ENCODE results near the gene MFSD12. TPM values are rescaled to one million over a fixed set of nuclear protein-coding genes. Genes with fewer than 3 reads are reported as not detected.
"Not testable (repeated sequence)": the region's sequence is repeated elsewhere in the genome, so short reads cannot be mapped to it uniquely, and the experiment has no call there.

The MFSD12 gene
- total RNA-seq, 1 donor from 2014 or later: 80.9 TPM

DNA sequence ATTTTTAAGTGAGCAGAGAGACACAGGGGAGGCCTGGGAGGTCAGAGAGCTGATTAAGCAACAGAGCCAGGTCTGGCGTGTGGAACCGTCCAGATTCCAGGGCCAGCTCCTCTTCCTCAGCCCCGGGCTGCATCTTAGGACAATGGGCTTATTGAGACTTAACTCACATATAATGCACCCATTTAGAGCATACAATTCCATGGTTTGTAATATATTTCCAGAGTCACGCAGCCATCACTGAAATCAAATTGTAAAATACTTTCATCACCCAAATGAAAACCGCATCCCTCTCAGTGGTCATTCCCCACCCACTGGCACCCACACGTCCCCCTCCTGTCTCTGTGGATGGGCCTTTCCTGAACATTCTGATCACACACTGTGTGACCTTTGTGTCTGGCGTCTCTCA lies 13.2 kb upstream of the MFSD12 start:
- Mint-ChIP-seq H3K9me3 (no peaks in the 10 kb centered on the region), H3K27me3 (peaks cover 8% of the 10 kb centered on the region), H3K36me3 (peaks cover 7% of the 10 kb centered on the region), H3K27ac (no peak overlapping the region), H3K4me3 (no peak overlapping the region), H3K4me1 (ENCODE audit: unreplicated experiment) (peaks cover 21% of the 10 kb centered on the region)
- TF ChIP-seq, protein P1, sequence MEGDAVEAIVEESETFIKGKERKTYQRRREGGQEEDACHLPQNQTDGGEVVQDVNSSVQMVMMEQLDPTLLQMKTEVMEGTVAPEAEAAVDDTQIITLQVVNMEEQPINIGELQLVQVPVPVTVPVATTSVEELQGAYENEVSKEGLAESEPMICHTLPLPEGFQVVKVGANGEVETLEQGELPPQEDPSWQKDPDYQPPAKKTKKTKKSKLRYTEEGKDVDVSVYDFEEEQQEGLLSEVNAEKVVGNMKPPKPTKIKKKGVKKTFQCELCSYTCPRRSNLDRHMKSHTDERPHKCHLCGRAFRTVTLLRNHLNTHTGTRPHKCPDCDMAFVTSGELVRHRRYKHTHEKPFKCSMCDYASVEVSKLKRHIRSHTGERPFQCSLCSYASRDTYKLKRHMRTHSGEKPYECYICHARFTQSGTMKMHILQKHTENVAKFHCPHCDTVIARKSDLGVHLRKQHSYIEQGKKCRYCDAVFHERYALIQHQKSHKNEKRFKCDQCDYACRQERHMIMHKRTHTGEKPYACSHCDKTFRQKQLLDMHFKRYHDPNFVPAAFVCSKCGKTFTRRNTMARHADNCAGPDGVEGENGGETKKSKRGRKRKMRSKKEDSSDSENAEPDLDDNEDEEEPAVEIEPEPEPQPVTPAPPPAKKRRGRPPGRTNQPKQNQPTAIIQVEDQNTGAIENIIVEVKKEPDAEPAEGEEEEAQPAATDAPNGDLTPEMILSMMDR (conservative IDR thresholded peaks at IDR 0.05): no peak
- no peak for DNase-seq (ENCODE audit: extremely low spot score, unreplicated experiment)

DNA sequence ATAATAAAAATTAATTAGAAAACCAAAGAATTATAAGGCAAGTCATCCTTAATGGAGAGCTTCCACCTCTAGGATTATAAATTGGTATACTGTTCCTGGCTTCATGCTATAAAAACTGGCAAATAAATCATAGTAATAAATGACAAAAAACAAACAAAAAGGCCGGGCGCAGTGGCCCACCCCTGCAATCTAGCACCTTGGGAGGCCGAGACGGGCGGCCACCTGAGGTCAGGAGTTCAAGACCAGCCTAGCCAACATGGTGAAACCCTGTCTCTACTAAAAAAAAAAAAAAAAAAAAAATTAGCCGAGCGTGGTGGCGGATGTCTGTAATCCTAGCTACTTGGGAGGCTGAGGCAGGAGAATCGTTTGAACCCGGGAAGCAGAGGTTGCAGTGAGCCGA lies 12.7 kb upstream of the MFSD12 start:
- not testable (repeated sequence) for H3K27me3 Mint-ChIP-seq; H3K27ac Mint-ChIP-seq; DNase-seq (ENCODE audit: extremely low spot score, unreplicated experiment); H3K9me3 Mint-ChIP-seq; H3K36me3 Mint-ChIP-seq; H3K4me3 Mint-ChIP-seq
- peaks cover 15% of the 10 kb centered on the region for H3K4me1 Mint-ChIP-seq (ENCODE audit: unreplicated experiment)

DNA sequence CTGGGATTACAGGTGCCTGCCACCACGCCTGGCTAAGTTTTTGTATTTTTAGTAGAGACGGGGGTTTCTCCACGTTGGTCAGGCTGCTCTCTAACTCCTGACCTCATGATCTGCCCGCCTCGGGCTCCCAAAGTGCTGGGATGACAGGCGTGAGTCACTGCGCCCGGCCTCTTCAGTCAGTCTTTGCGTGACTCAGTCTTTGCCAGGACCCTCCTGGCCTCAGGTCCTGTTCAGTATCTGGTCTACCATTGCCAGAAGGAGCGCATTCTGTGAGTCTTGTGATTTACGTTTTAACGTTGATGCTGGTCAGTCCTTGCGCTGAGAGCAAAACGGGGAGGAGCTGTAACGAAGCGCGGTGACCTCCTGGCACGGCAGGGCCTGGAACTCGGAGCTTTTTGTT lies 7.8 kb upstream of the MFSD12 start:
- no peak overlapping the region for H3K27ac Mint-ChIP-seq
- H3K4me3 Mint-ChIP-seq: no peak overlapping the region
- no peak for DNase-seq (ENCODE audit: extremely low spot score, unreplicated experiment)
- no peaks in the 10 kb centered on the region for H3K36me3 Mint-ChIP-seq
- H3K4me1 Mint-ChIP-seq (ENCODE audit: unreplicated experiment): peaks cover 4% of the 10 kb centered on the region
- no peaks in the 10 kb centered on the region for H3K27me3 Mint-ChIP-seq
- H3K9me3 Mint-ChIP-seq: no peaks in the 10 kb centered on the region
- TF ChIP-seq, protein P1 (conservative IDR thresholded peaks at IDR 0.05): no peak

- Mint-ChIP-seq H3K27ac (no peak overlapping the region), H3K4me1 (ENCODE audit: unreplicated experiment) (peaks cover 3% of the 10 kb centered on the region), H3K9me3 (no peaks in the 10 kb centered on the region), H3K36me3 (no peaks in the 10 kb centered on the region), H3K27me3 (no peaks in the 10 kb centered on the region), H3K4me3 (no peak overlapping the region)
- DNase-seq (ENCODE audit: extremely low spot score, unreplicated experiment): no peak
- TF ChIP-seq, protein P1 (conservative IDR thresholded peaks at IDR 0.05): no peak
Measured at GRCh38 chr19:3563709-3564524, 6.5 kb upstream of the MFSD12 start.

DNA sequence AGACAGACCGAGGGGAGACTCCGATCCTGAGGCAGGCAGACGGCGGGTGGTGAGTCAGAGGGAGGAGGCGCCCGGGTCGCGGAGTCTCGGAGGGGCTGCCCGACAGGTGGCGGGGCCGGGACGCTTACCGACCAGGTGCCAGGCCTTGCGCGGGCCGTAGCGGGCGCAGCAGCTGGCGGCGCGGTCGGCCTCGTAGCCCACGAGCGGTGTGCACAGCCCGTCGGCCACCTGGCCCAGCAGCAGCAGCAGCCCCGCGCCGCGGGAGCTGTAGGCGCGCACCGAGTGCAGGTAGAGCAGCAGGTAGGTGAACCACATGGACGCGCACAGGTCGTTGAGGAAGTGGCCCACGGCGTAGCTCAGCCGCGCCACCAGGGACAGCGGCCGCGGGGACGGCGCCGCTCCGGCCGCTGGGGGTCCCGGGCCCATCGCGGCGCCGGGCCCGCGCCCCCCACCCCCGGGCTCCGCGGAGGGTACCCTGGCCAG lies 367 bp downstream of the MFSD12 start:
- Mint-ChIP-seq H3K4me1 (ENCODE audit: unreplicated experiment) (peaks cover 16% of the 10 kb centered on the region), H3K4me3 (peak overlapping the region; percentile 92), H3K9me3 (no peaks in the 10 kb centered on the region), H3K36me3 (no peaks in the 10 kb centered on the region), H3K27me3 (no peaks in the 10 kb centered on the region), H3K27ac (peak overlapping the region; percentile 78)
- TF ChIP-seq, protein P1 (conservative IDR thresholded peaks at IDR 0.05): peak; percentile 29
- no peak for DNase-seq (ENCODE audit: extremely low spot score, unreplicated experiment)

GRCh38 chr19:3556423-3556977 lies 886 bp downstream of the MFSD12 start:
- no peak for DNase-seq (ENCODE audit: extremely low spot score, unreplicated experiment)
- TF ChIP-seq, protein P1 (conservative IDR thresholded peaks at IDR 0.05): no peak
- H3K36me3 Mint-ChIP-seq: no peaks in the 10 kb centered on the region
- no peaks in the 10 kb centered on the region for H3K9me3 Mint-ChIP-seq
- peak overlapping the region; percentile 92 for H3K4me3 Mint-ChIP-seq
- peaks cover 16% of the 10 kb centered on the region for H3K4me1 Mint-ChIP-seq (ENCODE audit: unreplicated experiment)
- H3K27ac Mint-ChIP-seq: peak overlapping the region; percentile 78
- no peaks in the 10 kb centered on the region for H3K27me3 Mint-ChIP-seq

Measured in type B pancreatic cell (in vitro differentiated cells).